Activated naive CD8-positive, alpha-beta T cell treated with anti-CD3 and anti-CD28 coated beads, Interleukin-2, amount 10 ng/mL, durations not matched to agents 7 days and 5 days (primary cell): ENCODE results near the gene MAST4. TPM values are rescaled to one million over a fixed set of nuclear protein-coding genes. Genes with fewer than 3 reads are reported as not detected.

Experiments
- ATAC-seq: fragments of 150-1000 bp; cut with Tn5 transposase; one replicate; pipeline ENCODE4 v1.10.0; 2021; ENCODE audit warnings: low read depth, moderate library complexity
- POLR2A ChIA-PET: fragments of 350-600 bp; sonication (Branson Sonifier 250); formaldehyde crosslinking; loops from one replicate; lab custom pipeline; 2021; ENCODE audit warnings: antibody characterized with exemption; lab: Charles Lee
- DNase-seq: peaks from one replicate; pipeline ENCODE4 v3.0.0; 2021
- H3K27ac Mint-ChIP-seq: one replicate; pipeline ENCODE4 v1.8.0; 2022; ENCODE audit warnings: mild to moderate bottlenecking, mixed read lengths
- H3K27me3 Mint-ChIP-seq: one replicate; pipeline ENCODE4 v1.8.0; 2022; ENCODE audit warnings: mild to moderate bottlenecking, moderate library complexity, mixed read lengths
- H3K36me3 Mint-ChIP-seq: one replicate; pipeline ENCODE4 v1.8.0; 2021; ENCODE audit warnings: mild to moderate bottlenecking, mixed read lengths
- H3K4me1 Mint-ChIP-seq: one replicate; pipeline ENCODE4 v1.8.0; 2021; ENCODE audit warnings: mixed read lengths
- H3K4me3 Mint-ChIP-seq: one replicate; pipeline ENCODE4 v1.8.0; 2022; ENCODE audit warnings: mild to moderate bottlenecking, moderate library complexity, mixed read lengths
- H3K9me3 Mint-ChIP-seq: one replicate; pipeline ENCODE4 v1.8.0; 2021; ENCODE audit warnings: mixed read lengths
- total RNA-seq, 2 experiments: library from RNA; stranded (reverse); gene quantifications; one replicate each; pipeline ENCODE4 v1.2.3, GENCODE V29; 2021

The MAST4 gene
- total RNA-seq, 2 experiments from 2014 or later, result 13.4 to 14.3 TPM

DNA sequence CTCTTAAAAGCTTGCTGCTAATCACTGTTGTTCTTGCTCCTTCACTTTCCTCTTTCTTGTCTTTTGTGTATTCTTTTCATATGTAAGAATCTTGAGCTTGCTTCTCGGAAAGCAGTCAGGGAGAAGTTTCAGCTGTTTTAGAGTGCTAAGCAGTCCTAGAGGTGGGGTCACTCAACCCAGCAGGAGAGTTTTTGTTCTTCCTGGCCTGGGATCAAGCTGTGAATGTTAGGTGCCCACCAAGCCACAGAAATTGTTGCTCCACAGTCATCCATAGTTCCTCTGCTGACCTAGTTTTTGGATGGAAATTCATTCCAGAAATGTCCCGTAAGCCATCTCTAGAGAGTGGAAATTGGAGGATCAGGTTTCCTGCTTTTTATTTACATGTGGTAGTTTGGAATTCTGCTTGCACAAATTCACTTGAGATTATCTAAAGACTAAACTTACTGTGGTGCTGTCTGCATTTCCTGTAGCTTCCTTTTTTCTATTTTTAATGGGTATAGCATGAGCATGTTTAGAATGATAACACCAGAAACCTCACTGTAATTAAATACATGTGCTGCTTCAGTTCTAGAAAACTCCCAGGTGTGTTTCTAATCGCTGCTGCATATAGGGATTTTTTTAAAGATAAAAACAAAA, 108.7 kb downstream of the MAST4 start:
- peaks cover 2% of the 10 kb centered on the region for H3K36me3 Mint-ChIP-seq
- no peak for DNase-seq
- H3K9me3 Mint-ChIP-seq, result peaks cover 4% of the 10 kb centered on the region
- peaks cover 6% of the 10 kb centered on the region for H3K27me3 Mint-ChIP-seq
- H3K4me3 Mint-ChIP-seq, result no peak overlapping the region
- POLR2A ChIA-PET, result no interaction called here
- ATAC-seq, result no peak
- H3K4me1 Mint-ChIP-seq, result peaks cover 5% of the 10 kb centered on the region
- no peak overlapping the region for H3K27ac Mint-ChIP-seq

DNA sequence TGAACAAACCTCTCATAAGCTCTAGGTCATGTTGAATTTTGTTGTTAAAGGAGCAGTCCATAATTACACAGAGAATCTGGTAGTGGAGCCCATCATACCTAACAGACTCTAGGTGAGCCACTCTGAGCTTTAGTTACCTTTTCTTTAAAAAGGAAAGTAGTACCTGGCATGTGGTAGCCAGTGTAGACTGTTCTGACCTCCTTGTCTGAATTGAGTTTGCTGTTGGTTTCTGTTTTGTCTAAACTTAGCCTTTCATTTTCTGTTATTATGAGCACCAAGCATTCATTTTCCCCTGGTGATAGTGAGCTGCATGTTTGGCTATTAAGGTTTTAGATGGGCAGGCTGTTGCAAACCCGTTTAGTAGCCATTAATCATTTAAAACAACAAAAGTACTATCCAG, 112.2 kb downstream of the MAST4 start:
- Mint-ChIP-seq H3K27ac (no peak overlapping the region), H3K4me1 (peaks cover 5% of the 10 kb centered on the region), H3K27me3 (peaks cover 4% of the 10 kb centered on the region), H3K4me3 (no peak overlapping the region), H3K36me3 (peaks cover 2% of the 10 kb centered on the region), H3K9me3 (peaks cover 10% of the 10 kb centered on the region)
- POLR2A ChIA-PET, result no interaction called here
- ATAC-seq, result no peak
- no peak for DNase-seq

GRCh38 chr5:66710557-66711088, 114.4 kb downstream of the MAST4 start:
- POLR2A ChIA-PET, result no interaction called here
- Mint-ChIP-seq H3K4me1 (peaks cover 5% of the 10 kb centered on the region), H3K4me3 (no peak overlapping the region), H3K27ac (no peak overlapping the region), H3K9me3 (peaks cover 10% of the 10 kb centered on the region), H3K27me3 (peaks cover 1% of the 10 kb centered on the region), H3K36me3 (peaks cover 2% of the 10 kb centered on the region)
- DNase-seq, result no peak
- no peak for ATAC-seq

GRCh38 chr5:66713998-66714397, 117.8 kb downstream of the MAST4 start:
- H3K27me3 Mint-ChIP-seq, result peaks cover 5% of the 10 kb centered on the region
- peaks cover 2% of the 10 kb centered on the region for H3K4me1 Mint-ChIP-seq
- ATAC-seq, result no peak
- peaks cover 6% of the 10 kb centered on the region for H3K9me3 Mint-ChIP-seq
- no peaks in the 10 kb centered on the region for H3K36me3 Mint-ChIP-seq
- no peak overlapping the region for H3K4me3 Mint-ChIP-seq
- H3K27ac Mint-ChIP-seq, result no peak overlapping the region
- POLR2A ChIA-PET, result no interaction called here
- no peak for DNase-seq

DNA sequence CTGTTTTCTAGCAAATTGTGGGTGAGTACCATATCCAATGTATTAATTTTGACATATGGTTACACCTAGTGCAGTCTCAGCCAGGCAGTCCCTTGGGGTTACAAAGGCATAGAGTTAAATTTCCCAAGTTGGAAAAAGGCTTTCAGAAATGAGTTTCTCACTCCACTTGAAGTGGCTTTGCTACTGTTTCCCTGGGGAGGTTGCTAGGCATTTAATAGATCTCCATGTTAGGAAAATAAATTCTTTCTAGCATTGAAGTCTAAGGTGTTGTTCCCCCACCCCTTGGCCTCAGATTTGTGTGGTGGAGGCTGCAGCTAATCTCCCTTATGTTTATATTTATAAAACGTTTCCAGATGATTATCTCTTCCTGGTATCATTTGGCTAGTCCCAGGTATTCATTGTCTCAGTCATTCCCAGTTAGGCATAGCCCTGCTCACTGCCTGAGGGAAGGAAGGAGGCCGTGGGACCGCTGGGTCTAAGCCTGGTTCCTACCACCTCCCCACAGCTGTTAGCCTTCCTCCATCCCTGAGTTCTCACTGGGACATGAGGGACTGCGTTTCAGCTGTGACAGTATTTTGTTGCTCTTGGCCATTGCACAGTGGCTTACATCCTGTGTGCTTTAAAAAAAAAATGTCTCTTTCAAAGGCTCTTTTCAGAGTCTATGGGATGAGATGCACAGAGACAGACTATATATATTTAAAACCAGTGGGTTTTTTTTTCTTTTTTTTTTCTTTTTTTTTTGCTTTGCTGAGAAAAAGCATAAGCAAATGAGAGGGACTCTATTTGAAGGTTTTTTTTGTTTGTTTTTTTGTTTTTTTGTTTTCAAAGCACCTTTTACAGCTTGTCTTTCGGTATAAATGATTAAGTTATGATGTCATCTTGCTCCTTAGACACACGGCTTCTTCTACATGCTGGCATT, 121.5 kb downstream of the MAST4 start:
- Mint-ChIP-seq H3K9me3 (peaks cover 4% of the 10 kb centered on the region), H3K4me1 (peaks cover 2% of the 10 kb centered on the region), H3K27ac (no peak overlapping the region), H3K27me3 (peaks cover 15% of the 10 kb centered on the region), H3K4me3 (no peak overlapping the region), H3K36me3 (no peaks in the 10 kb centered on the region)
- ATAC-seq, result no peak
- POLR2A ChIA-PET, result no interaction called here
- DNase-seq, result no peak

DNA sequence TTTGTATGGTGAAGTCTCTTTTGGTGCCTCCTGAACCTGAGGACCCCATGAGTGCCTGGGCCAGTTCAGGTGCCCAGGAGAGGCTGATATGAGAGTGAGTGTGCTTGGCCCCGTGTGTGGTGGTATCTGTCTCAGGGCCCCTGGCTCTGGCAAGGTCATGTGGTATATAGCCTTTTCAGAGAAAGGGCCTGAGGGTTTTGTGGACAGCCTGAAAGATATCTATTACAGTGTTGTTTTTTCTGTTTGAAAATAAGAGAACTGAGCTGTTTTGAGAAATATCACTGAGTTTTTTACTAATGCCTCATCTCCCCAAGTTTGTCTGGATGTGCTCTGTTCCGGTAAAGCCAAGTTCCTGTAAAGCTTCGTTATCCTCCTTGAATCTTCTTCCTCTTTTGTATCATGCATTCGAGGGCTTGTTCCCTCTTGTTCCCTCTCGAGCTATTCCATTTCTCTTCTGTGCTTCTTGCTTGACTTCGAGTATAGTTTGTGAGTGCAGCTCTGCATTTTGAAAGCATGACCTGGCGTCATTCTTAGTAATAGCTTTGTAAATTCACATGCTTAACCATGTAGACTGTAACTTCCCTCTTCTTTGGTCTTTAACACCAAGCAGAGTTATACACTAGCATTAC, 122.3 kb downstream of the MAST4 start:
- ATAC-seq (no peak), DNase-seq (no peak)
- Mint-ChIP-seq H3K36me3 (no peaks in the 10 kb centered on the region), H3K9me3 (no peaks in the 10 kb centered on the region), H3K4me1 (peaks cover 2% of the 10 kb centered on the region), H3K27ac (no peak overlapping the region), H3K27me3 (peaks cover 18% of the 10 kb centered on the region), H3K4me3 (no peak overlapping the region)
- POLR2A ChIA-PET, result no interaction called here

GRCh38 chr5:66720780-66721179, 124.6 kb downstream of the MAST4 start:
- POLR2A ChIA-PET, result no interaction called here
- Mint-ChIP-seq H3K9me3 (no peaks in the 10 kb centered on the region), H3K4me3 (no peak overlapping the region), H3K36me3 (no peaks in the 10 kb centered on the region), H3K27me3 (peaks cover 26% of the 10 kb centered on the region), H3K27ac (no peak overlapping the region), H3K4me1 (peaks cover 2% of the 10 kb centered on the region)
- no peak for DNase-seq
- ATAC-seq, result no peak

- DNase-seq, result no peak
- Mint-ChIP-seq H3K4me3 (no peak overlapping the region), H3K9me3 (no peaks in the 10 kb centered on the region), H3K27ac (no peak overlapping the region), H3K36me3 (no peaks in the 10 kb centered on the region), H3K4me1 (peaks cover 2% of the 10 kb centered on the region), H3K27me3 (peaks cover 32% of the 10 kb centered on the region)
- ATAC-seq, result no peak
- POLR2A ChIA-PET, result no interaction called here
These were observed 126.5 kb downstream of the MAST4 start for GRCh38 chr5:66722686-66723085.

DNA sequence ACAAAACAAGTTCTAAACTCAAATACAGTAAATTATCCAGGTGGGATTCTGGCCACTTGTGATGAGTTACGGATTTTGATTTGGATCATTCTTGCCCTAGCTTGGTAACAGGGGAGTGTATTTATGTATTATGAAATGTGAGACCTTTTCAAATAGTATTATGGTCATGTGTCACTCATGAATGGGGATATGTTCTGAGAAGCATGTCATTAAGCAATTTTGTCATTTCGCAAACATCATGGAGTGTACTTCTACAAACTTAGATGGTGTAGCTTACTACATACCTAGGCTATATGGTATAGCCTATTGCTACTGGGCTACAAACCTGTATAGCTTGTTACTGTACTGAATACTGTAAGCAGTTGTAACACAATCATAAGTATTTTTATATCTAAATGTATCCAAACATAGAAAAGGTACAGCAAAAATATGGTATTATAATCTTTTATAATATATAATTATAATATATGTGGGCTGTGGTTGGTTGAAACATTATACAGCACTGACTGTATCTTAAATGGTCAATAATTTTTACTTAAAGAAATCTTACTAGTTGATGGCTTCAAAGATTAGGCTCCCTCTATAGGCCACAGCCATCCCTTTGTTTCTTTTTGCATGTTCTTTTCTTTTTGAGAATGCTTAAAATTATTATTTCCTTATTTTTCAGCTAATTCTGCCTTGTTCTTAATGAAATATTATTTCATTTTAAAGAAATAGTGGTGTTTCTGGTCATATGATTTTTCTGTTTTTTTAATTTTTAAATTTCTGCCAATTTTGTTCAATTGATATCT, 128.4 kb downstream of the MAST4 start:
- ATAC-seq (no peak), DNase-seq (no peak)
- no peaks in the 10 kb centered on the region for H3K9me3 Mint-ChIP-seq
- H3K4me1 Mint-ChIP-seq, result no peaks in the 10 kb centered on the region
- H3K4me3 Mint-ChIP-seq, result no peak overlapping the region
- POLR2A ChIA-PET, result no interaction called here
- no peaks in the 10 kb centered on the region for H3K36me3 Mint-ChIP-seq
- H3K27me3 Mint-ChIP-seq, result peaks cover 33% of the 10 kb centered on the region
- H3K27ac Mint-ChIP-seq, result no peak overlapping the region

- ATAC-seq (no peak), DNase-seq (no peak)
- POLR2A ChIA-PET, result no interaction called here
- H3K27me3 Mint-ChIP-seq, result peaks cover 24% of the 10 kb centered on the region
- no peak overlapping the region for H3K4me3 Mint-ChIP-seq
- no peaks in the 10 kb centered on the region for H3K4me1 Mint-ChIP-seq
- H3K9me3 Mint-ChIP-seq, result no peaks in the 10 kb centered on the region
- H3K36me3 Mint-ChIP-seq, result no peaks in the 10 kb centered on the region
- no peak overlapping the region for H3K27ac Mint-ChIP-seq
These were observed 131.4 kb downstream of the MAST4 start for GRCh38 chr5:66727630-66728029.

- Mint-ChIP-seq H3K4me3 (no peak overlapping the region), H3K9me3 (no peaks in the 10 kb centered on the region), H3K36me3 (no peaks in the 10 kb centered on the region), H3K4me1 (no peaks in the 10 kb centered on the region), H3K27ac (no peak overlapping the region), H3K27me3 (peaks cover 27% of the 10 kb centered on the region)
- POLR2A ChIA-PET, result no interaction called here
- ATAC-seq, result no peak
- DNase-seq, result no peak
These were observed 131.9 kb downstream of the MAST4 start for GRCh38 chr5:66728049-66728448.

GRCh38 chr5:66737096-66737495, 140.9 kb downstream of the MAST4 start:
- Mint-ChIP-seq H3K36me3 (no peaks in the 10 kb centered on the region), H3K27ac (no peak overlapping the region), H3K4me3 (no peak overlapping the region), H3K9me3 (no peaks in the 10 kb centered on the region), H3K4me1 (no peaks in the 10 kb centered on the region), H3K27me3 (peaks cover 14% of the 10 kb centered on the region)
- POLR2A ChIA-PET, result no interaction called here
- DNase-seq, result no peak
- ATAC-seq, result no peak

GRCh38 chr5:66738136-66738535, 141.9 kb downstream of the MAST4 start:
- H3K9me3 Mint-ChIP-seq, result no peaks in the 10 kb centered on the region
- H3K4me3 Mint-ChIP-seq, result no peak overlapping the region
- peaks cover 7% of the 10 kb centered on the region for H3K4me1 Mint-ChIP-seq
- ATAC-seq (no peak), DNase-seq (no peak)
- H3K27ac Mint-ChIP-seq, result no peak overlapping the region
- H3K36me3 Mint-ChIP-seq, result no peaks in the 10 kb centered on the region
- POLR2A ChIA-PET, result no interaction called here
- H3K27me3 Mint-ChIP-seq, result peaks cover 9% of the 10 kb centered on the region
